Measurements from ENCODE around the gene EFEMP1. TPM values are rescaled to one million over a fixed set of nuclear protein-coding genes. Genes with fewer than 3 reads are reported as not detected.
A peak's percentile ranks its signal among the peaks of the same experiment; 100 is the strongest.

EFEMP1 gene
- polyA plus RNA-seq, 1 of the 3 experiments (the other 2 are of a cell fraction), result 1,015 TPM

DNA sequence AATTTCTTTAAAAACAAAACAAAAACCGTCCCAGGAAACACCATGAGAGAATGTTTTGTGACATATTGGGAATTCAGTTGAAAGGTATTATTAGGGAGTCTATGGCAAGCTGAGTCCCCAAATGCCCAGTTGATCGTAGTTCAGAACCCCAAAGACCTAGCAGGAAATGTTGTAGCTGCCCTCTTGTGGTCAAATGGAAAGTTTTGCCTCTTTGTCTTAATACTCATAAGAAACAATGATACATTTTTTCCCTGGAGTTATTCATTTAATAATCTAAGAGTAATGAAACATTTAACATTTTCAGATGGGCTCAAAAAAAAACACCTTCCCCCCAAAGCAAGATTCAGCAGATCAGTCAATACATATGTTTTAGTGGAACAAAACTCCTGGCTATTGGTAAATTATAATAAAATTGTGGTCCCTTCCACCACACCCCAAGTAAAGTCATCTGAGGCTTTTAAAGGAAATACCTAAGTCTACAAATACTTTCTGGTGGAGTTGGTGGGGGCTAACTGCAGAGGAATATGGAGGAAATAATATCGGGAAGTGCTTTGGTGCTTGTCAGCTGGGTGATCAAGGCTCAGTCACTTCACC lies 37.8 kb upstream of the EFEMP1 start:
- H3K36me3 ChIP-seq (replicated peaks in 1 of 2; ENCODE audit: control insufficient read depth in 1 of 2, insufficient read depth in 2 of 2, low read length in 1 of 2), result no peaks in the 10 kb centered on the region
- H3K4me2 ChIP-seq, result no peak overlapping the region
- no peaks in the 10 kb centered on the region for H3K9me2 ChIP-seq
- WGBS (ENCODE audit: low lambda C conversion rate), result 2% methylated on average over 3 of the region's 3 CpGs
- no peak overlapping the region; the same call in 1 of the 2 replicates for H3K9ac ChIP-seq
- H3F3A ChIP-seq (replicated peaks; ENCODE audit: insufficient read depth), result peaks cover 2% of the 10 kb centered on the region
- peak overlapping the region; percentile 64 for H2AFZ ChIP-seq (ENCODE audit: low read depth)
- ChIA-PET CTCF (interaction anchor here (0.8 to 3.3 kb wide), 19 partner anchors 9 to 246 kb away, joined by 3 to 23 read pairs (median 5); partner anchors contain the start of gene EFEMP1), POLR2A (no interaction called here)
- H3K9me3 ChIP-seq, result peaks cover 6% of the 10 kb centered on the region; the same call in 1 of the 2 replicates
- peaks cover 0 to 12% of the 10 kb centered on the region in 2 experiments; a peak in 1 of 4 replicates for H3K4me1 ChIP-seq (ENCODE audit: control insufficient read depth in 1 of 2, insufficient read depth in 2 of 2, low read depth in 1 of 2, low read length in 1 of 2)
- DNase-seq, result peak; percentile 17
- 0 out of 4 replicates have a peak overlapping the region, but pooled peaks of 1 of the 2 experiments have one; percentile 1 for H3K4me3 ChIP-seq (ENCODE audit: low read depth in 2 of 2, low read length in 1 of 2)
- H3K27ac ChIP-seq (ENCODE audit: low read depth in 2 of 2, low read length in 1 of 2), result peak overlapping the region in 1 of 2 experiments; percentile 32; a peak in 1 of 4 replicates
- TF ChIP-seq YY1 (IDR thresholded peaks at IDR 0.05; ENCODE audit: low read depth) (no peak), RAD21 (IDR thresholded peaks at IDR 0.05; ENCODE audit: low read length) (peak; percentile 66), CTCF (IDR thresholded peaks at IDR 0.05) (peak; percentile 82), TCF12 (IDR thresholded peaks at IDR 0.05) (no peak), FOXM1 (IDR thresholded peaks at IDR 0.05; ENCODE audit: low read depth) (no peak), GATA2 (CRISPR knock-in tag; IDR thresholded peaks at IDR 0.05) (no peak), USF2 (IDR thresholded peaks at IDR 0.05; ENCODE audit: borderline replicate concordance, low read depth, low read length) (no peak), CHD2 (IDR thresholded peaks at IDR 0.05; ENCODE audit: low read length, partially characterized antibody) (no peak), FOSL2 (IDR thresholded peaks at IDR 0.05; ENCODE audit: borderline replicate concordance, low read depth) (no peak), SMC3 (IDR thresholded peaks at IDR 0.05; ENCODE audit: low read depth, low read length) (peak; percentile 72), RCOR1 (IDR thresholded peaks at IDR 0.05; ENCODE audit: low read length) (no peak), MEF2A (IDR thresholded peaks at IDR 0.05; ENCODE audit: borderline replicate concordance, low read depth) (no peak), ZBTB33 (IDR thresholded peaks at IDR 0.05; ENCODE audit: borderline replicate concordance, low read depth) (no peak), JUND (IDR thresholded peaks at IDR 0.05) (no peak), TAF1 (IDR thresholded peaks at IDR 0.05; ENCODE audit: borderline replicate concordance, low read depth, low read length) (no peak), TEAD4 (IDR thresholded peaks at IDR 0.05; ENCODE audit: borderline replicate concordance, insufficient read depth) (no peak), SIN3A (IDR thresholded peaks at IDR 0.05; ENCODE audit: borderline replicate concordance, low read depth, low read length) (0 out of 2 replicates have a peak, but pooled peaks have one; percentile 21), RFX5 (IDR thresholded peaks at IDR 0.05; ENCODE audit: low read length) (no peak), NFIC (IDR thresholded peaks at IDR 0.05; ENCODE audit: borderline replicate concordance) (no peak), IRF3 (IDR thresholded peaks at IDR 0.05; ENCODE audit: low read depth, low read length) (no peak), EZH2phosphoT487 (IDR thresholded peaks at IDR 0.05; ENCODE audit: borderline replicate concordance, low read depth) (no peak), PBX3 (IDR thresholded peaks at IDR 0.05) (no peak), ELF1 (IDR thresholded peaks at IDR 0.05) (no peak)
- TF ChIP-seq, protein P1, sequence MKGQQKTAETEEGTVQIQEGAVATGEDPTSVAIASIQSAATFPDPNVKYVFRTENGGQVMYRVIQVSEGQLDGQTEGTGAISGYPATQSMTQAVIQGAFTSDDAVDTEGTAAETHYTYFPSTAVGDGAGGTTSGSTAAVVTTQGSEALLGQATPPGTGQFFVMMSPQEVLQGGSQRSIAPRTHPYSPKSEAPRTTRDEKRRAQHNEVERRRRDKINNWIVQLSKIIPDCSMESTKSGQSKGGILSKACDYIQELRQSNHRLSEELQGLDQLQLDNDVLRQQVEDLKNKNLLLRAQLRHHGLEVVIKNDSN (IDR thresholded peaks at IDR 0.05; ENCODE audit: borderline replicate concordance, low read depth), result no peak
- H3K79me2 ChIP-seq (ENCODE audit: insufficient read depth), result no peaks in the 10 kb centered on the region
- no peaks in the 10 kb centered on the region for H3K27me3 ChIP-seq (ENCODE audit: insufficient read depth)
- no peaks in the 10 kb centered on the region for H4K20me1 ChIP-seq (ENCODE audit: insufficient read depth)

Data from SK-N-SH (cell line).